Skin of body (tissue), 2 donors: Measurements from ENCODE around the gene NRL. TPM values are rescaled to one million over a fixed set of nuclear protein-coding genes. Genes with fewer than 3 reads are reported as not detected.

Experiments used
- DNase-seq: peaks from one replicate; lab custom pipeline; 2025; lab: John Stamatoyannopoulos, UW
- total RNA-seq: library from RNA; depleted of rRNA; stranded (reverse); fragments of >200 nt; gene quantifications from one replicate; pipeline ENCODE4 v1.2.3, GENCODE V29; 2014

NRL gene
- total RNA-seq, 1 donor from 2014 or later = 0.69 TPM

DNA sequence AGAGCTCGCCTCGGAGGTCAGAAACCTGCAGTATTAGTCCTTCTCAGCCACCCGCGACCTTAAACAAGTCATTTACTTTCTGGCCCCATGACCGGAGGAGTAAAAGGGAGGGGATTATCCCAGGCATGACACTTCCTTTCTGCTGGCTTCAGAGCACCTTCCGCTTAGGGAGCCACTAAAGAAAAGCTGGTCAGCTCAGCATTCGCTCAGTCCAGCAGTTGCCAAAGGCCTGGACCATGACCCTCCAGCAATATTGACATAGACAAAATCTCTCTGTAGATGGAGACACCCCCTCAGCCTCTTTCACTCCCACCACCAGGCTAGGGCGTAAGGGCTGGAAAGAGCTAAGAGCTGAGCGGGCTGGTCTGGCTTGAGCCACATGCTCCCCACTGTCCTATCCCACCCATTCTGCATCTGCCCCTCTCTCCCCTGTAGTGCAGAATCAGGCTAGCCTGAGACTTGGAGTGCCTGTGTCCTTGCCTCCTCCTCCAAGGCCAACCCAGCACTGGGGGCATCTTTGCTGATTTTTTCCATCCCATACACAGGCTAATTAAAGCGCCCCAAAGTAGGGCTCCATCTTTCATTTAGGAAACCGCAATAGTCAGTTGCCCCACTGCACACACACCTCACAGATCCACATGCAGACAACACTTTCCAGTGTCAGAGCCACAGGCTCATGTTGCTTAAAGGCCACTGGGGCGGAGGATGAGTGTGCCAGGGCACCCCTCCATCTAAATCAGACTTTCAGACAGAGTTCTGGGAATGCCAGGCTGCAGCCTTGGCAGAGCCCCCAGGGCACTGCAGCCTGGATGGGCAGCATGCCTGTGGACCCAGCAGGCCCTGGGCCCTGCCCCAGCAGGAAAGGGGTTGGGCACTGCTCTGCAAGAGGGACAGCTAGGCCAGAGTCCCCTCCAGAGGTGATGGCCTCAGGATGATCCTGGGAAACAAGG is 47.3 kb downstream of the NRL start:
- no peak for DNase-seq

DNA sequence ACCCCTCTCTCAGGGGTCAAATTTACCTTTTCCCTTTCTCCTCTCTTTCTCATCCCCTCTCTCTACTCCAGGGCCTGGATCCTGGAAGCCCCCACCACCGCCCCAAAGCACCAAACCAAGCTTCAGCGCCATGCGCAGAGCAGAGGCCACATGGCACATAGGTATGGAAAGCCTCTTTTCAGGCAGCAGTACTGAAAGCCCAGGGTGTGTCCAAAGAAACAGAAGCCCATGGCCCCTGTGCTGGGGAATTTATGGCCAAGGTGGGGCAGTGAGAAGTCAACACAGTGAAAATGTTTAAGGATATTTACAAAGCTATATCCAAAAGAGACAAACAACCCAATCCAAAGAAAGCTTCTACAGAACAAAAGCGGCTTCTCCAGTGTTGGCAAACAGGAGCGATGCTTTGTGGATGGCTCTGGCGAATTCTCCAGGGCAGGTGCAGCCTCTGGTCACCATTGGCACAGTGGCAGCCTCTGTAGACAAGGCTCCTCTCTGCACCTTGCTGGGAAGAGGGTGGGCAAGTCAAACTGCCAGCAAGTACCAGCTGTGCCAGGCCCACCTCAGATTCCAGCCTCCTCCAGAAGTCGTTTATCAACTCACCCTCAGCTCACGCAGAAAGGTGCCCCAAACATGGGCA is 48.1 kb downstream of the NRL start:
- DNase-seq = no peak

DNA sequence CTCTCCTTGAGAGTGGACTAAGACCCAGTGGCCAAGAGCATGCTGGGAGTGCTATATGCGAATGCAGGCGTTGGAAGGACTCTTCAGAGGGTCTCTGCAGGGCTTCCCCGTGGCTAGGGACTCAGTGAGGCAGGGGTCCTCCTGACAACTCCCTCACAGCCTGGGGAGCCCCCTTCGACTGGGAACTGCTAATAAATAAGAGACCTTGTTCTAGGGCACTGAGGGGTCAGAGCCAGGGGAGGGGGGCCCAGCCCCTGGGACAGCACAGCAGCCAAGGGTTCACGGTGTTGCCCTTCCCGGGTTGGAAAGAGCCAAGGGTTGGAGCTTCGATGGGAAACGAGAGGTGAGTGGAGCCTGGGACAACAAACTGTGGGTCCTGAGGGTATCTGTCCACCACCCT is 49.3 kb downstream of the NRL start:
- DNase-seq = no peak

DNA sequence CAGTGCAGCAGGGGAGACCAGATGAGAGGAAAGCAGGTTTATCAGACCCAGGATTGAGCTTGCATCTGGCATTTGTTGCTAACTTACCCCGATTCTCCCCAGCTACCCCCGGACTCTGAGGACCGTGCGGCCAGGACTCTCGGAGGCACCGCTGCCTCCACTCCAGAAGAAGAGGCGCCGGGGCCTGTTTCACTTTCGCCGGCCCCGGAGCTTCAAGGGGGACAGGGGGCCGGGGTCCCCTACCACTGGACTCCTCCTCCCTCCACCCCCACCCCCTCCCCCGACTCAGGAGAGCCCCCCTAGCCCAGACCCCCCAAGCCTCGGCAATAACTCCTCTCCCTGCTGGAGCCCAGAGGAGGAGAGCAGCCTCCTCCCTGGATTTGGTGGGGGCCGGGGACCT is 49.9 kb downstream of the NRL start:
- no peak for DNase-seq

DNA sequence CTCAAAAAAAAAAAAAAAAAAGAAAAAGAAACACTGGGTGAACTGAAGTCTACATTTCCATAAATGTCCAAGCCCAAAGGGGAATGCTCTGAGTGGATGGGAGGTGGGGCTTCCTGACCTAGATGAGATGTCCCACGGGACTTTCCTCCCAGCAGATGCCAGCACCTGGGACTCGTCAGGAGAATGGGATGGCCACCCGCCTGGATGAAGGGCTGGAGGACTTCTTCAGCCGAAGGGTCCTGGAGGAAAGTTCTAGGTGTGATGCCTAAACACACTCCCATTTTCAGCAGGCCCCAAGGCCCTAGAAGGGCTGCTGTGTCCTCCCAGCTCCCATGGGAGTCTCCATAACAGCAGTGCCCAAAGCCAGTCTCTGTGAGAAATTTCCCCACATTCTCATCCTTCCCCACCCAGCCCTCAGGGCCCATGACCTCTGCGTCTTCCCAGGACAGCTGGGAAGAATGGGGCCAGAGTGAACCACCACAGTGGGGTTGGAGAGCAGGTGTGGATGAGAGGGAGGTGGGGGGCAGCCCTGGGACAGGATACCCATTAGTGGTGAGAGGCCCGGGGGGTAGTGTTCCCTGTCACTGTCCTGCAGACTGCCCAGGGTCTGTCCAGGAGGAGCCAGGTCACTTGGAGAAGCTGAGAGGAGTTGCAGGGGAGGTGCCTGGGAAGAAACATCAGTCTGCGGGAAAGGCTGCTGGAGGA is 50.5 kb downstream of the NRL start:
- no peak for DNase-seq

DNA sequence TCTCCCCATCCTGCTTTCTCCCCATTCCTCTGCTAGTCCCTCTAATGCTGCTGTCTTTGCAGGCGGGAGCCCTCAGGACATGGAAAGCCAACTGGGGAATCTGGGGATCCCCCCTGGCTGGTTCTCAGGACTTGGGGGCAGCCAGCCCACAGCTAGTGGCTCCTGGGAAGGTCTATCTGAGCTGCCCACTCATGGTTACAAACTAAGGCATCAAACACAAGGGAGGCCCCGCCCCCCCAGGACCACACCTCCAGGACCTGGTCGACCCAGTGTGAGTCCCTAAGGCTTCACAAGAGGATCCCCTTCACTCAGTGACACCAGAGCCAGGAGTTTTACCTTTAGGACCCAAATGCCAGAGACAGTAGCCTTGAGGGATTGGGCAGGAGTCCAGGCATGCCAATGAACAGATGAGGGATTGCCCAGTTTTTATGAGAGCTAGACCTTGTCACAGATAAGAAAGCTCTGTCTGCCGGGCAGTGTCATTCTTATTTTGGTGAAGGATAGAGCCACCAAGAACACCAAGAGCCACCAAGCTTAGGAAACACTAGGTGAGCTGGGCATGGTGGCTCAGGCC is 51.4 kb downstream of the NRL start:
- no peak for DNase-seq

DNA sequence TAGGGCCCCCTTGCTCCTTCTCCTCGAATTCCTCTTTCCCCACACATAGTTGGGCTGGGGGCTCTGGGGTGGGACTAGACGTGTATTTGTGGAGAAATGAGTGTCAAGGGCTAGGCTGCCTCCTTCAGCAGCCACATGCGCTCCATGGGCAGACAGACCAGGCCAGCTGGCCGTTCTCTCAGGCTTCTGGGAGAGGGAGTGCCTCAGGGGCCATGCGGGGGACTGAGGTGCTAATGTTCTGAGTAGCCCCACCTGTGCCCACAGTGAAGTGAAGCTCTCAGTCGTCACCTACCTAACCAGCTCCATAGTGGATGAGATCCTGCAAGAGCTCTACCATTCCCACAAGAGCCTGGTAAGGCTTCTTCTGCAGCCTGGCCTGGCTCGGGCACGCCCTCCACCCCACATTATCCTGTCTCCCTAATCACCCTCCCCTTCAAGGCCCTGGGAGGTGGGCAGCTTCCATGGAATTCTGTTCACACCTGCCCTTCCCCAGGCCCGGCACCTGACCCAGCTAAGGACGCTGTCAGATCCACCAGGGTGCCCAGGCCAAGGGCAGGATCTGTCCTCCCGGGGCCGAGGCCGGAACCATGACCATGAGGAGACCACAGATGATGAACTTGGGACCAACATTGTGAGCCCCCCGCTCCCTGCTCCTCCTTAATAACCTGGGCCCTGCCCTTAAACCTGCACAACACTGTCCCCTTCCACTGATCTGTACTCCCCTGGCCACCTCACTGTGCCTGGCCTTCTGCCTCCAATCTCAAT is 52.4 kb downstream of the NRL start:
- DNase-seq = no peak

DNA sequence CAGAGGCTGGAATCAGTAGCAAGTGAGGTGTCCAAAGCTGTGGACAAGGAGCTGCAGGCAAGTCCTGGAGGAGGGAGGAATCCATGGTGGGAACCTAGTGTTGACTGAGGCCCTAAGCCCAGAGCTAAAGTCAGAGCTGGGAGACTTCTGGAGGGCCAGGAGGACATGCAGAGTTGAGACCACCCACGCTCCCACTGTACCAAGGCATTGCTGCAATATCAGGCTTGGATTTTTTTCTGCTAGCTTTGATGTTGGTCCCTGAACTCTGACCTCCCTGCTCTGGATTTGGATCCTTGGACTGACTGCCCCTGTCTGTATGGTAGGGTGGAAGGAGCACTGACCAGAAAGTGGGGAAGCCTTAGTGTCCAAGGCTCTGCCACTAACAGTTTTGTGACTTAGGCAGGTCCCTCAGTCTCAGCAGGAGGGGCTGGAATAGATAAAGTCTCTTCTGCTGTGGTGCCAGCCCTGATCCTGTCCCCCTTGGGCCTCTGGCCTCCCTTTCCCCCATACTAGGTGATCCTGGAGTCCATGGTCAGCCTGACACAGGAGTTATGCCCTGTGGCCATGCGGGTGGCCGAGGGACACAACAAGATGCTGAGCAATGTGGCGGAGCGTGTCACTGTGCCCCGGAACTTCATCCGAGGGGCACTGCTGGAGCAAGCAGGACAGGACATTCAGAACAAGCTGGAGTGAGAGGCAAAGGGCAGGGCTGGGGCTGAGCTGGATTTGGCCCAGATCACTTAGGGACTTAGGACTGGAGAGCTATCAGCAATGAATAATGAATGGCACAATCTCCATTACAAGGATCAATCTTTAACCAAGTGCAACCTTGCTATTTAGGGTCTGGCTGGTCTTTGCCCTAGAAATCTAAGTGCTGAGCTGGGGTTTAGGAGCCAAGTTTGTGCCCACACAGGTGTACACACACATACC is 53.5 kb downstream of the NRL start:
- no peak for DNase-seq

DNA sequence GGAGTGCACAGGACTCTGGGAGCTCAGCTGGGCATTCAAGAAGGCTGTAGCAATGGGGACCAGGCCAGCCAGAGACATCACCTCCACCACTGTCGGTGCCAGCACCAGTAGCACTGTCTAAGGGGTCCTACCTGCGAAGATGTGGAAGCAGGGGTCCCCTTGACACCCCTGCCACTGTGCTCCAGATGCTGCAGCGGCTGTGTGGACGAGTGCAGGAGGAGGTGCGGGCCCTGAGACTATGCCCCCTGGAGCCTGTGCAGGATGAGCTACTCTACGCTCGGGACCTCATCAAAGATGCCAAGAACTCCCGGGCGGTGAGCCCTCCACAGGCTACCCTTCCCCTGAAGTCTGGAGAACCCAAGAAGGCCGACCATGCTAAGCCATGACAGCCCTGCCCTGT is 54.3 kb downstream of the NRL start:
- DNase-seq = no peak

DNA sequence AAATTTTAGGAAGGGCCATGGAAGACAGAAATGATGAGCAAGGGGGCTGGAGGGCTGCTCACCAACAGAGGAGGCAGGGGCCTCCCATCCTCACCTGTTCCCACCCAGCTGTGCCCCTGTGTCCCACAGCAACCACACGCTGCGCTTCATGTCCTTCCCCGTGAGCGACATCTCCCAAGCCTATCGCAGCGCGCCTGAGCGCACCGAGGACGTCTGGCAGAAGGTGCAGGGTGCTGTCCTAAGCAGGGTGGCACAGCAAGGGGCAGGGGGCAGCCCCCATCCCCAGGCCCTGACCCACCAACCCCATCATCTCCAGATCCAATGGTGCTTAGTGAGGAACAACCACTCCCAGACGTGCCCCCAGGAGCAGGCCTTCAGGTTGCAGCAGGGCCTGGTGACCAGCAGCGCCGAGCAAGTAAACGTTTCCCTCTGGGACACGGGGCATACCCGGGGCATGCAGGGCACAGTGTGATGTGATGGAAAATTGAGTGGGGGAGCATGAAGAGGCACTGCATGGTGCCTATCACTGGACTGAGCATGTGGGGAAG is 54.8 kb downstream of the NRL start:
- no peak for DNase-seq

DNA sequence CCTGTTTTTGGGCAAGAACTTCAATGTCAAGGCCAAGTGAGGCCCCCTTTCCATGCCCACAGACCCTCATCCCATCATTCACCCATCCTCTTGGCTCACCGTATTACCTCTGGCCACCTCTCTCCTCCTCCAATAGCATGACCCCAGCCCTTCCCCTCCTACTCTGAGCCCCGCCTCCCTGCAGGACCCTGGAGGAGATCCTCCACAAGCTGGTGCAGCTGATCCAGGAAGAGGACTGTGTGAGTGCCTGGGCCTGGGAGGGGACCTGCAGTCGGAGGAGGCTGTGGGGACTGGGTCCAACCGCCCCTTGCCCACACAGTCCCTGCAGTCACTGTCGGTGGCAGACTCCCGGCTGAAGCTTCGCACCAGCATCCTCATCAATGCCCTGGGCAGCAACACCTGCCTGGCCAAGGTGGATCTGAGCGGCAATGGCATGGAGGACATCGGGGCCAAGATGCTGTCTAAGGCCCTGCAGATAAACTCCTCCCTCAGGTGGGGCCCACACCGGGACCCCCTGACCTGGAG is 55.7 kb downstream of the NRL start:
- no peak for DNase-seq

DNA sequence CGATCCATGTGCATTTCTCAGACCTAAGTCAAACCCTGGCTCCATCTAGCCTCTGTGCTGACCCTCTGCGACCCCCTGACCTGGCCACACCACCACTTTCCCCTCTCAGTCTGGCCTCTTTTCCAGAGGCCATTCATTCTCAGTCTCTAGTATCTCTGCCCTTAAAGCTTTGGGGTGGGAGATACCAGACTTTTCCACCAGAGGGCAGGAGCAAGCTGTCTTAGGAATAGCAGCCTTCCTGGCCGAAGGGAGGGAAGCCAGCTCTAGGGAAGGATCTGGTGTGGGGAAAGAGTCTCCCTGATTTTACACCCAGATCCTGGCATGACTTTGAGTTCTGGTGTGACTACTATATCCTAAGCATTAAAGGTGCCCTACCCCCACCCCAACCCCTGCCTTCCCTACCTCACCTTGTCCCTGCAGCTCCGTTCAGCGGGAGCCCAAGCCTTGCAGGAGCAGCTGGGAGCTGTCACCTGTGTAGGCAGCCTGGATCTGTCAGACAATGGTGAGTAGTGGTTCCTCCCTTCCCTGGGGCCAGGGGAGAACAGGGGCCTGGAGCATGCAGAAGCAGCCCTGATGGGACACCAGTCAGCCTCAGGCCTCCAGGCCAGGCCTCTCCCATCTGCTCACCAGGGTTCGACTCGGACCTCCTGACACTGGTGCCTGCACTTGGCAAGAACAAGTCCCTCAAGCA is 56.3 kb downstream of the NRL start:
- DNase-seq = peak; percentile 76

DNA sequence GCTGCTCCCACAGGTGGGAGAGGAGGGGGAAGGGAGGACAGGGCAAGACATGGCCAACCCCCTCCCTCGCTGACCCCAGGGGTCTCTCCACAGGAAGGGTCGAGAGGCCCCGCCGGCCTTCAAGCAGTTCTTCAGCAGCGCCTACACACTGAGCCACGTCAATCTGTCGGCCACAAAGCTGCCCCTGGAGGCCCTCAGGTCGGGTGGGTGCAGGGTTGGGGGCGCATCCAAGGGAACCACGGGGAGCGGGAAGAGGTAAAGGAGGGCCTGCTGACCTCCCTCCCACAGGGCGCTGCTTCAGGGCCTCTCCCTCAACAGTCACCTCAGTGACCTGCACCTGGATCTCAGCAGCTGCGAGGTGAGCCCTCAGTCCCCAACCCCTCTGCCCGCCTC is 56.9 kb downstream of the NRL start:
- DNase-seq = no peak

DNA sequence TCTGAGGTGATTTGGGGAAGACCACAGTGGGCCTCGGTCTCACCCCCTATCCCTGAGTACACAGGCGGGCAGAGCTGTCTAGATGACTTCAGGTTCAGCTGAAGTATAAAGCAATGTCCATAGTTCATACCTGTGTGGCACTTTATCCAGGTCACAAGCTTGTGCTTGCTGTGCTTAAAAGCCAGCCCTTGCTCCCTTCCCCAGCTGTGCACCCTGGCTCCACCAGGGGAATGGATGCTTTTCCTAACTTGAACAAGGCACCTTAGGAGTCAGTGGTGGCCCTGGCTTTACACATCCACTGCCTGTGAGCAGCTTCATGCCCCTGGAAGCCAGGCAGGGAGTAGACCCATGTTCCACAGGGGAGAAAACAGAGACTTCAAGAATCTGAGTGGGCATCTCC is 57.5 kb downstream of the NRL start:
- DNase-seq = no peak

DNA sequence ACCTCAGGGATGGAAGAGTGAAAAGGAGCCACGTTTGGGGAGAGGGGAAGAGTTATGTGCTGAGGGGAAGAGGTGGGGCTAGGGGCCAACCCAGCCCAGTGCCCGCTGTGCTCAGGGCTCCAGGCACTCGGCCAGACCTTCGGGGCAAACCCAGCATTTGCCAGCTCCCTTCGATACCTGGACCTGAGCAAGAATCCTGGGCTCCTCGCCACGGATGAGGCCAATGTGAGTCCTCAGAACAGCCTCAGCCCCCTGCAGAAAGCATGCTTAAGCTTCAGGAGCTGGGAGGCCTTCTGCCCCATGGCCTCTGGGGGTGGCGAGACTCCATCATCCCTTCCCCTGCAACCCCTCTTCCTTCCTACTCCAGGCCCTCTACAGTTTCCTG is 58.0 kb downstream of the NRL start:
- DNase-seq = no peak

DNA sequence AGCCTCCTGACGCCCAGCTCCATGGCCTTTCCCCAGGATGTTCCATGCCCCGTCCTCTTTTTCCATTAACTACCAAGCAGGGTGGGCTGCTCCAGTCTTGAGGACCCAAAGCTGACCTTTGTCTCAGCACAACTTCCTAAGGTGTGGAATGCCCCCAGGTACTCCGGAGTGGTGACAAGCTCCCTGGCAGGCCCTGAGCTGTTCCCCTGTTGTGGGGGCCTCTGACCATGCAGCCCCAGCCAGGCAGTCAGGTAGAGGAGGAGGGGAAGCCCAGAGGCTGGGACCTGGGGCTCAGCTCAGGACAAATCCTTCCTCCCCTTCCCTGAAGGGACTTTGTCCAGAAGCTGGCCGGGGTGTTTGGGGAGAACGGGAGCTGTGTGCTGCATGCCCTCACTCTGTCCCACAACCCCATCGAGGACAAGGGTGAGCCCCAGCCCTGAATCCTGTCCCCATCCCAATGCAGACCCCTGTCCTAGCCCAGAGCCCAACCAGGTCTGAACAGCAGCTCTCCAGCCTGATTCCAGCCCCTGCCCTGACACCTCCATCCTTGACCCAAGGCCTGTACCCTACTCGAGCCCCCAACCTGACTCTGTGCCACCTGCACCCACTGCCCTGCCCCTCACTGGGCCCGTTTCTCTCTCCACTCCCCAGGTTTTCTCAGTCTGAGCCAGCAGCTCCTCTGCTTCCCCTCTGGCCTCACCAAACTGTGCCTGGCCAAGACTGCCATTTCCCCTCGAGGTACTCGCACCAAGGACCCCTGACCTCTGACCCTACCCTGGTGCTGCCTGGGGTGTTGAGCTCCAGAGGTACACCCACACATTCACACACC is 58.6 kb downstream of the NRL start:
- DNase-seq = no peak

DNA sequence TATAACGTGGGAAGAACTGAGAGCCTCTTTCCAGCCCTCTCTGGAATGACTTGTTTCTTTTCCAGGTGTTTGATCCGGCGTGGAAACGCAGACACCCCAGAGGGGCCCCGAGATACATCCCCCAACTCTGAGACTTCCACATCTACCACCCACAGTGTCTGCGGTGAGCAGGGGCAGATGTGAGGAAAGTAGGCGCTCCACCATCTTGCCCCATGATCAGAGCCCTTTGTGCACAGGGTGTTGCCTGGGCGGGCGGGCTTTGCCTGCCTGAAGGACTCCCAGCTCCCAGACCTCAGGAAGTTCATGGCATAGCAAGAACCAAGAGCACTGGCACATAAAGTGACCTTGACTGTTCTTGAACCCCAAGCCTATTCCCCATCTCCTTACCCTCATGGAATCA is 60.1 kb downstream of the NRL start:
- no peak for DNase-seq

DNA sequence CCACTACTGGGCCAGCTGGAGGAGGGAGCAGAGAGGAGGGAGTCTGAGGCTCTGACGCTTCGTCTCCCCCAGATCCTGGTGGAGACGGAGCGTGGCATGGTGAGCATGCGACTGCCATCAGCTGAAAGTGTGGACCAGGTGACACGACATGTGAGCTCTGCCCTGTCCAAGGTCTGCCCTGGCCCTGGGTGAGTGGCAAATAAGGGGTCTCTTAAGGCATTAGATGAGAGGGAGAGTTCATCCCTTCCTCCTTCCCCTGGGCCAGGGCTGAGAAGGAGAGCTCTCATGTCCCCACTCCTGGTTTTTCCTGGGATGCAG is 60.5 kb downstream of the NRL start:
- DNase-seq = no peak
